ENCODE data around the gene STK32C.

The STK32C gene

GRCh38 chr10:132178672-132179545 is 128.8 kb downstream of the STK32C start:
- no peak for DNase-seq (ENCODE audit: low read depth)
- no peak overlapping the region for H3K4me3 ChIP-seq (ENCODE audit: control insufficient read depth, low read depth, low read length)
- no peak for TF ChIP-seq CTCF (conservative IDR thresholded peaks at IDR 0.05; ENCODE audit: control insufficient read depth, insufficient read depth, low read depth, low read length)

GRCh38 chr10:132178046-132178445 is 129.7 kb downstream of the STK32C start:
- no peak for TF ChIP-seq CTCF (conservative IDR thresholded peaks at IDR 0.05; ENCODE audit: control insufficient read depth, insufficient read depth, low read depth, low read length)
- no peak for DNase-seq (ENCODE audit: low read depth)
- H3K4me3 ChIP-seq (ENCODE audit: control insufficient read depth, low read depth, low read length): no peak overlapping the region

- no peak for TF ChIP-seq CTCF (conservative IDR thresholded peaks at IDR 0.05; ENCODE audit: control insufficient read depth, insufficient read depth, low read depth, low read length)
- no peak overlapping the region for H3K4me3 ChIP-seq (ENCODE audit: control insufficient read depth, low read depth, low read length)
- DNase-seq (ENCODE audit: low read depth): no peak
Observed at GRCh38 chr10:132176623-132177500, 130.9 kb downstream of the STK32C start.

- DNase-seq (ENCODE audit: low read depth): no peak
- no peak for TF ChIP-seq CTCF (conservative IDR thresholded peaks at IDR 0.05; ENCODE audit: control insufficient read depth, insufficient read depth, low read depth, low read length)
- no peak overlapping the region for H3K4me3 ChIP-seq (ENCODE audit: control insufficient read depth, low read depth, low read length)
Observed at GRCh38 chr10:132175907-132176581, 131.7 kb downstream of the STK32C start.

- no peak overlapping the region for H3K4me3 ChIP-seq (ENCODE audit: control insufficient read depth, low read depth, low read length)
- TF ChIP-seq CTCF (conservative IDR thresholded peaks at IDR 0.05; ENCODE audit: control insufficient read depth, insufficient read depth, low read depth, low read length): no peak
- DNase-seq (ENCODE audit: low read depth): no peak
Observed at GRCh38 chr10:132175408-132175807, 132.3 kb downstream of the STK32C start.

- no peak for DNase-seq (ENCODE audit: low read depth)
- no peak for TF ChIP-seq CTCF (conservative IDR thresholded peaks at IDR 0.05; ENCODE audit: control insufficient read depth, insufficient read depth, low read depth, low read length)
Observed at GRCh38 chr10:132174237-132174636, 133.5 kb downstream of the STK32C start.

More at GRCh38 chr10:132174237-132174636, 133.5 kb downstream of the STK32C start:
- H3K4me3 ChIP-seq (ENCODE audit: control insufficient read depth, low read depth, low read length): no peak overlapping the region

Measured in fibroblast of mammary gland (primary cell).